ENCODE measurements around the gene LRGUK. TPM values are rescaled to one million over a fixed set of nuclear protein-coding genes. Genes with fewer than 3 reads are reported as not detected.
"Not testable (repeated sequence)": the region's sequence is repeated elsewhere in the genome, so short reads cannot be mapped to it uniquely, and the experiment has no call there.

The LRGUK gene
- total and polyA plus RNA-seq, 12 donors, result 0.15 to 0.47 (median 0.22) TPM; not detected in 5

- Histone ChIP-seq H3K4me3 (no peak overlapping the region), H3K9me3 (no peaks in the 10 kb centered on the region), H3K4me1 (peaks cover 0 to 9% (median 0%) of the 10 kb centered on the region in 9 donors), H3K27ac (no peak overlapping the region), H3K27me3 (peaks cover 0 to 7% (median 0%) of the 10 kb centered on the region in 7 donors), H3K36me3 (no peaks in the 10 kb centered on the region)
- intact Hi-C loops (cut with DNase I), result no loop called here
- DNase-seq (no peak), ATAC-seq (no peak)
- no peak for TF ChIP-seq CTCF (IDR thresholded peaks at IDR 0.05)
Measured at GRCh38 chr7:134211817-134212216, 84.7 kb downstream of the LRGUK start.

- Histone ChIP-seq H3K4me3 (no peak overlapping the region), H3K27me3 (peaks cover 0 to 7% (median 0%) of the 10 kb centered on the region in 7 donors), H3K27ac (peak overlapping the region in 1 of 10 donors; percentile 28), H3K36me3 (no peaks in the 10 kb centered on the region), H3K9me3 (no peaks in the 10 kb centered on the region), H3K4me1 (peaks cover 0 to 9% (median 0%) of the 10 kb centered on the region in 9 donors)
- WGBS, 2 donors, result 55 to 63% methylated on average over 13 of the region's 13 CpGs
- intact Hi-C loops (cut with DNase I), result no loop called here
- no peak for TF ChIP-seq CTCF (IDR thresholded peaks at IDR 0.05)
- peak in 3 of 8 donors; percentile 46 to 57 (median 47) for ATAC-seq
- DNase-seq, result no peak
Measured at GRCh38 chr7:134212576-134213546, 85.7 kb downstream of the LRGUK start.

DNA sequence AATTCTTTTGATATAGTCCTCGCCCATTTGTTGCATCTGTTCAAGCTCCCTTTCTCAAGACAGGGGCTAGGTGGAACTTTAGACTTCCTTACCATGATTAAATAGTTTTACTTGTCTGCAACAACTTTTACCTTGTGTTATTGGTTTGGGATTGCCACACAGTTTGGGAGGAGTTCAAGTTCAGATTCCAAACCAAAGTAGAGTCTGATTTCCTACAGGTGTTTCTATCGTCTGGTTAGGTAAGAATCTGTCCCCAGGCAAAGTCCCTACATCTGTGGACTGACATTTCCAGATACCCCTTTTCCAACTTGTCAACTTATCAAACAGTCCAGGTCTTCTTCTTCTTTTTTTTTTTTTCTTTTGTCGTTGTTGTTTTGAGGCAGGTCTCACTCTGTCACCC, 93.1 kb downstream of the LRGUK start:
- 83 to 86% methylated on average over 3 of the region's 3 CpGs for WGBS, 2 donors
- intact Hi-C loops (cut with DNase I), result no loop called here

DNA sequence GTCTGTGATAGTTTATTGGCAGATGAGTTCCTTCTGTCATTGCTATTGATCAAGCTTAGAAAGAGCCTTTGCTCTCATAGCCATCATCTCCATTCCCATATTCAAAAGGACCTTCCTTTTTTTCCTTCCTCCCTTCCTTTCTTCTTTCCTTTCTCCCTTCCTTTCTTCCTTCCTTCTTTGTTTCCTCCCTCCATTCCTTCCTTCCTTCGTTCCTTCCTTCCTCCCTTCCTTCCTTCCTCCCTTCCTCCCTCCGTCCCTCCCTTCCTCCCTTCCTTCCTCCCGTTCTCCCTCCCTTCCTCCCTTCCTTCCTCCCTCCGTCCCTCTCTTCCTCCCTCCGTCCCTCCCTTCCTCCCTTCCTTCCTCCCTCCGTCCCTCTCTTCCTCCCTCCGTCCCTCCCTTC, 104.2 kb downstream of the LRGUK start:
- DNase-seq; ATAC-seq; H3K27me3 ChIP-seq; H3K4me1 ChIP-seq; H3K36me3 ChIP-seq; H3K4me3 ChIP-seq; intact Hi-C loops (cut with DNase I); H3K27ac ChIP-seq: not testable (repeated sequence)
- peaks cover 0 to 30% (median 10%) of the 10 kb centered on the region in 11 donors for H3K9me3 ChIP-seq
- 68 to 70% methylated on average over 7 of the region's 7 CpGs for WGBS, 2 donors

More for the DNA sequence above, 93.1 kb downstream of the LRGUK start:
- Histone ChIP-seq H3K4me1 (no peaks in the 10 kb centered on the region), H3K9me3 (no peaks in the 10 kb centered on the region), H3K4me3 (no peak overlapping the region), H3K27me3 (peaks cover 0 to 5% (median 0%) of the 10 kb centered on the region in 7 donors), H3K36me3 (no peaks in the 10 kb centered on the region), H3K27ac (no peak overlapping the region)
- TF ChIP-seq CTCF (IDR thresholded peaks at IDR 0.05), result no peak
- ATAC-seq (no peak), DNase-seq (no peak)

DNA sequence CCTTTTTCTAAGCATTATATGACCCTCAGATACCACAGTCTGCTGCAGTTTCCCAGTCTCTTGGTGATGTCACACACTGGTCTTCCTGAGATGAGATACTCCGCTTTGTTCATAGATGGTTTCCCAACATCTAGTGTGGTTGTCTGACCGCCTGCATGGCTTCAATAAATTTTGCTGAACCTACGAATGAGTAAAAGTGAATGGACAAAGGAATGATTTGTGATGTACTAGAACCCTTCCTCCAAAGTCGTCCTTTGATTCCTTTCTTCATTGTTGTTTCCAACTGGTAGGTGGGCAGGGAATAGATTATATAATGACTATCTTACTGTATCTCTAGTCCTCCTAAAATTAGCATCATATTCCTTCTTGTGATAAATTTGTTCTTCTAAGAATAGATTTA, 107.1 kb downstream of the LRGUK start:
- H3K27me3 ChIP-seq, result peaks cover 0 to 3% (median 0%) of the 10 kb centered on the region in 7 donors

More for the DNA sequence above, 107.1 kb downstream of the LRGUK start:
- no peak overlapping the region for H3K4me3 ChIP-seq
- 88% methylated on average over 4 of the region's 4 CpGs for WGBS, 2 donors
- no peak for TF ChIP-seq CTCF (IDR thresholded peaks at IDR 0.05)
- intact Hi-C loops (cut with DNase I), result no loop called here
- H3K9me3 ChIP-seq, result peaks cover 0 to 42% (median 7%) of the 10 kb centered on the region in 11 donors
- H3K4me1 ChIP-seq, result no peaks in the 10 kb centered on the region
- no peak overlapping the region for H3K27ac ChIP-seq
- DNase-seq, result no peak
- H3K36me3 ChIP-seq, result no peaks in the 10 kb centered on the region
- no peak for ATAC-seq
